Caco-2 (cell line): ENCODE results near the gene RANGRF. TPM values are rescaled to one million over a fixed set of nuclear protein-coding genes. Genes with fewer than 3 reads are reported as not detected.

Experiments
- BruUV-seq: library from RNA; stranded (reverse); fragments of 400-500 nt; replicated peaks from 2 replicates; lab custom pipeline; 2021; lab: Mats Ljungman, UMichigan
- CTCF ChIA-PET: fragments of 300-600 bp; sonication (Branson Sonifier 250); formaldehyde crosslinking; loops from one replicate; lab custom pipeline; 2022; ENCODE audit warnings: antibody characterized with exemption; lab: Charles Lee
- POLR2A ChIA-PET: fragments of 300-600 bp; sonication (Branson Sonifier 250); formaldehyde crosslinking; loops from one replicate; lab custom pipeline; 2022; ENCODE audit warnings: antibody characterized with exemption; lab: Charles Lee
- DNase-seq, 2 experiments: peaks; one replicate each; pipeline versions ENCODE4 v3.0.0 to v3.0.0-alpha.2; 2020 to 2022
- H3K27me3 ChIP-seq: replicated peaks from 2 replicates; pipeline ENCODE4 v1.6.0; 2011; ENCODE audit warnings: low read length; ENCODE audit not compliant: control insufficient read depth, insufficient read depth
- H3K36me3 ChIP-seq: 2 replicates; pipeline ENCODE4 v1.5.1; 2011; ENCODE audit warnings: low read length; ENCODE audit not compliant: control insufficient read depth, insufficient read depth
- H3K4me1 ChIP-seq: fragments of 250-450 bp; sonication (Bioruptor Pico); 2 replicates; pipeline ENCODE4 v1.5.1; 2020; ENCODE audit warnings: mild to moderate bottlenecking
- H3K4me3 ChIP-seq: 2 replicates; pipeline ENCODE4 v1.5.1; 2011; ENCODE audit warnings: low read depth, mild to moderate bottlenecking, control low read depth, low read length
- H3K9me3 ChIP-seq: fragments of 250-450 bp; sonication (Bioruptor Pico); 2 replicates; pipeline ENCODE4 v1.5.1; 2020; ENCODE audit warnings: mild to moderate bottlenecking, moderate library complexity
- H3K27ac Mint-ChIP-seq: one replicate; pipeline ENCODE4 v1.8.0; 2022; ENCODE audit warnings: mixed read lengths; ENCODE audit not compliant: unreplicated experiment
- H3K27me3 Mint-ChIP-seq: one replicate; pipeline ENCODE4 v1.8.0; 2022; ENCODE audit warnings: mixed read lengths; ENCODE audit not compliant: insufficient read depth, unreplicated experiment
- H3K36me3 Mint-ChIP-seq: one replicate; pipeline ENCODE4 v1.8.0; 2022; ENCODE audit warnings: mild to moderate bottlenecking, mixed read lengths; ENCODE audit not compliant: insufficient read depth, unreplicated experiment
- H3K4me1 Mint-ChIP-seq: one replicate; pipeline ENCODE4 v1.8.0; 2022; ENCODE audit warnings: low read depth, mixed read lengths; ENCODE audit not compliant: unreplicated experiment
- H3K4me3 Mint-ChIP-seq: one replicate; pipeline ENCODE4 v1.8.0; 2022; ENCODE audit warnings: mild to moderate bottlenecking, moderate library complexity, mixed read lengths; ENCODE audit not compliant: unreplicated experiment
- H3K9me3 Mint-ChIP-seq: one replicate; pipeline ENCODE4 v1.8.0; 2022; ENCODE audit warnings: mixed read lengths; ENCODE audit not compliant: unreplicated experiment
- CTCF ChIP-seq, 2 experiments: fragments of 200-600 bp in 1 of 2; IDR thresholded peaks; 1 replicate in 1 of 2; 2 replicates in 1 of 2; pipeline versions ENCODE4 v1.5.1 to v1.8.0; 2011 to 2022; ENCODE audit warnings: antibody characterized with exemption in 1 of 2, control low read depth in 1 of 2, inconsistent platforms in 1 of 2, low read depth in 1 of 2, low read length in 1 of 2, mild to moderate bottlenecking in 1 of 2, moderate library complexity in 1 of 2; ENCODE audit not compliant: insufficient read depth in 1 of 2, severe bottlenecking in 1 of 2, unreplicated experiment in 1 of 2
- intact Hi-C: fragments of 100-400 bp; cut with micrococcal nuclease; formaldehyde crosslinking; loops from one replicate; pipeline ENCODE4 v1.10.0; 2022; ENCODE audit not compliant: unreplicated experiment
- total RNA-seq: library from RNA; stranded (reverse); gene quantifications from 2 replicates; pipeline ENCODE4 v1.2.3, GENCODE V29; 2022

Gene RANGRF
- total RNA-seq, 1 experiment from 2014 or later: 13.2 TPM

GRCh38 chr17:8324132-8324531 lies 35.7 kb downstream of the RANGRF start:
- no peaks in the 10 kb centered on the region for H3K27me3 Mint-ChIP-seq
- TF ChIP-seq CTCF (IDR thresholded peaks at IDR 0.05; ENCODE audit: insufficient read depth in 1 of 2, low read depth in 1 of 2, low read length in 1 of 2, severe bottlenecking in 1 of 2, unreplicated experiment in 1 of 2): no peak
- POLR2A ChIA-PET: no interaction called here
- no peak overlapping the region for H3K4me3 Mint-ChIP-seq
- DNase-seq: no peak
- Histone ChIP-seq H3K27me3 (no peaks in the 10 kb centered on the region), H3K36me3 (no peaks in the 10 kb centered on the region), H3K4me1 (no peaks in the 10 kb centered on the region), H3K4me3 (no peak overlapping the region), H3K9me3 (no peaks in the 10 kb centered on the region)
- BruUV-seq: no TSS peak
- H3K27ac Mint-ChIP-seq: no peak overlapping the region
- H3K9me3 Mint-ChIP-seq: no peaks in the 10 kb centered on the region
- CTCF ChIA-PET: no interaction called here
- H3K4me1 Mint-ChIP-seq: no peaks in the 10 kb centered on the region
- no peaks in the 10 kb centered on the region for H3K36me3 Mint-ChIP-seq
- intact Hi-C loops: no loop called here

GRCh38 chr17:8324923-8325322 lies 36.5 kb downstream of the RANGRF start:
- Mint-ChIP-seq H3K4me3 (no peak overlapping the region), H3K36me3 (no peaks in the 10 kb centered on the region), H3K27ac (no peak overlapping the region), H3K27me3 (no peaks in the 10 kb centered on the region), H3K9me3 (no peaks in the 10 kb centered on the region), H3K4me1 (no peaks in the 10 kb centered on the region)
- ChIA-PET POLR2A (no interaction called here), CTCF (no interaction called here)
- Histone ChIP-seq H3K4me1 (no peaks in the 10 kb centered on the region), H3K36me3 (no peaks in the 10 kb centered on the region), H3K4me3 (no peak overlapping the region), H3K27me3 (no peaks in the 10 kb centered on the region), H3K9me3 (no peaks in the 10 kb centered on the region)
- DNase-seq: no peak
- intact Hi-C loops: no loop called here
- no TSS peak for BruUV-seq
- TF ChIP-seq CTCF (IDR thresholded peaks at IDR 0.05; ENCODE audit: insufficient read depth in 1 of 2, low read depth in 1 of 2, low read length in 1 of 2, severe bottlenecking in 1 of 2, unreplicated experiment in 1 of 2): no peak

- TF ChIP-seq CTCF (IDR thresholded peaks at IDR 0.05; ENCODE audit: insufficient read depth in 1 of 2, low read depth in 1 of 2, low read length in 1 of 2, severe bottlenecking in 1 of 2, unreplicated experiment in 1 of 2): no peak
- Mint-ChIP-seq H3K36me3 (no peaks in the 10 kb centered on the region), H3K27me3 (no peaks in the 10 kb centered on the region), H3K4me1 (no peaks in the 10 kb centered on the region), H3K9me3 (no peaks in the 10 kb centered on the region), H3K4me3 (no peak overlapping the region), H3K27ac (no peak overlapping the region)
- BruUV-seq: no TSS peak
- H3K36me3 ChIP-seq: no peaks in the 10 kb centered on the region
- H3K9me3 ChIP-seq: no peaks in the 10 kb centered on the region
- H3K27me3 ChIP-seq: no peaks in the 10 kb centered on the region
- CTCF ChIA-PET: no interaction called here
- POLR2A ChIA-PET: no interaction called here
- no peak overlapping the region for H3K4me3 ChIP-seq
- no peak for DNase-seq
- intact Hi-C loops: no loop called here
- no peaks in the 10 kb centered on the region for H3K4me1 ChIP-seq
Measured at GRCh38 chr17:8326511-8327302, 38.2 kb downstream of the RANGRF start.
